OCI-LY7 (cell line): ENCODE data around the gene TSHZ3.

Source experiments
- CTCF ChIP-seq: fragments of 200-600 bp; sonication (generic); conservative IDR thresholded peaks from 2 replicates; pipeline ENCODE4 v1.5.1; 2014; ENCODE audit warnings: mild to moderate bottlenecking, antibody characterized with exemption, low read length, moderate library complexity, mixed read lengths
- EZH2phosphoT487 ChIP-seq: fragments of 200-600 bp; sonication (generic); IDR thresholded peaks from 2 replicates; pipeline ENCODE4 v1.6.1; 2018; ENCODE audit warnings: low read depth, borderline replicate concordance, mild to moderate bottlenecking, mixed run types, antibody characterized with exemption, low read length, moderate library complexity, mixed read lengths

- TF ChIP-seq EZH2phosphoT487 (no peak), CTCF (no peak)
Measured at GRCh38 chr19:31317570-31317969, 31.7 kb downstream of the TSHZ3 start.
